ENCODE results near the gene METTL27.
"Not testable (repeated sequence)": the region's sequence is repeated elsewhere in the genome, so short reads cannot be mapped to it uniquely, and the experiment has no call there.

Gene METTL27

DNA sequence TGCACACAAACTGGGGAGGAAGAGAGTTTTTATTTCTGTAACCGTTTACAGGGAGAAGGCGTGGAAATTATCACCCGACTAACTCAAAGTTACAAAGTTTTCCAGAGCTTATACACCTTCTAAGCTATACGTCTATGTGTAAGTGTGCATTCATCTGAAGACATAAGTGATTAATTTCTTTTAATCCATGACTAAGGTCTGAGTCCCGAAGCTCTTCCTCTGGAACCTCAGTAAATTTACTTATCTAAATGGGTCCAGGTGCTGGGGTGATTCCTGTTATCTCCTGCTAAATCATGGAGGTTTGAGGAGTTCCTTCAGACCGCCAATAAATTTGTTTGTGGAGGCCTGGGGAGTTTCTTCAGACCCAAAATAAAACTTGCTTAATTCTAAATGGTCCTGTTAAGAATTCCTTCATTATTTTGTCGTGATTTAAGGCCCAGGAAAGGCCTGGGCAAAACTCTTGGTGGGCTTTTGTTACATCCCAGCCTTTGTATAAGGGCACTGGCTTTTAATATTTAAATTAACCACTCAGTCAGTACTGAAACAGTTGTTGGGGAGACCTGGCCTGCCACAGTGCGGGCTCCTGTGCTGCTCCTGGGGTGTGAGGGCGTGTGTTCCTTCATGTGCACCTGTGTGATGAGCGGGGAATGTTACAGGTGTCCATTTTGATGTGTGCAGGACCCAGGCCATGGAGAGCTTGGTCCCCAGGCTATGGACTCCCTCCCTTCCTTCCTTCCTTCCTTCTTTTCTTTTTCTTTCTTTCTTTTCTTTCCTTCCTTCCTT, 5.8 kb upstream of the METTL27 start:
- H3K4me3 ChIP-seq (ENCODE audit: low read depth, low read length) = no peak overlapping the region
- no peak overlapping the region for H3K9ac ChIP-seq (ENCODE audit: low read length)
- no peaks in the 10 kb centered on the region for H3K27me3 ChIP-seq (ENCODE audit: control insufficient read depth, insufficient read depth, low read length)
- no peaks in the 10 kb centered on the region for H3K36me3 ChIP-seq (ENCODE audit: control insufficient read depth, insufficient read depth, low read length)
- H3K4me1 ChIP-seq (ENCODE audit: control insufficient read depth, insufficient read depth, low read length) = peaks cover 28% of the 10 kb centered on the region; the same call in 1 of the 2 replicates
- no peak overlapping the region for H3K27ac ChIP-seq (ENCODE audit: low read depth, low read length)
- peaks cover 7% of the 10 kb centered on the region; the same call in 1 of the 2 replicates for H3K9me3 ChIP-seq (ENCODE audit: control insufficient read depth, insufficient read depth, low read depth, low read length)

DNA sequence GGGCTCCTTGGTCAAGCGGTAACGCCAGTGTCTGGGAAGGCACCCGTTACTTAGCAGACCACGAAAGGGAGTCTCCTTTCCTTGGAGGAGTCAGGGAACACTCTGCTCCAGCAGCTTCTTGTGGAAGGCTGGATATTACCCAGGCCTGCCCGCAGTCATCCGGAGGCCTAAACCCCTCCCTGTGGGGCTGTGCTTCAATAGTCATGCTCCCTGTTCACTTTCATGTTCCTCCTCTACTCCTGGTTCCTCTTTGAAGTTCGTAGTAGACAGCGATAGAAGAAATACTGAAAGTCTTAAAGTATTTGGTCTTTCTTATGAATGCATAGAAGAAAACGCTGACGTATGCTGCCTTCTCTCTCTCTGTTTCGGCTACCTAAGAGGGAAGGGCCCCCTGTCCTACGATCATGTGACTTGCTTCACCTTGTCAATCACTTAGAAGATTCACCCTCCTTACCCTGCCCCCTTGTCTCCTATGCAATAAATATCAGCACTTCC, 3.4 kb upstream of the METTL27 start:
- not testable (repeated sequence) for H3K4me3 ChIP-seq (ENCODE audit: low read depth, low read length); H3K27ac ChIP-seq (ENCODE audit: low read depth, low read length); H3K27me3 ChIP-seq (ENCODE audit: control insufficient read depth, insufficient read depth, low read length); H3K9ac ChIP-seq (ENCODE audit: low read length); H3K36me3 ChIP-seq (ENCODE audit: control insufficient read depth, insufficient read depth, low read length); H3K9me3 ChIP-seq (ENCODE audit: control insufficient read depth, insufficient read depth, low read depth, low read length)
- H3K4me1 ChIP-seq (ENCODE audit: control insufficient read depth, insufficient read depth, low read length) = peaks cover 11% of the 10 kb centered on the region; the same call in 1 of the 2 replicates

DNA sequence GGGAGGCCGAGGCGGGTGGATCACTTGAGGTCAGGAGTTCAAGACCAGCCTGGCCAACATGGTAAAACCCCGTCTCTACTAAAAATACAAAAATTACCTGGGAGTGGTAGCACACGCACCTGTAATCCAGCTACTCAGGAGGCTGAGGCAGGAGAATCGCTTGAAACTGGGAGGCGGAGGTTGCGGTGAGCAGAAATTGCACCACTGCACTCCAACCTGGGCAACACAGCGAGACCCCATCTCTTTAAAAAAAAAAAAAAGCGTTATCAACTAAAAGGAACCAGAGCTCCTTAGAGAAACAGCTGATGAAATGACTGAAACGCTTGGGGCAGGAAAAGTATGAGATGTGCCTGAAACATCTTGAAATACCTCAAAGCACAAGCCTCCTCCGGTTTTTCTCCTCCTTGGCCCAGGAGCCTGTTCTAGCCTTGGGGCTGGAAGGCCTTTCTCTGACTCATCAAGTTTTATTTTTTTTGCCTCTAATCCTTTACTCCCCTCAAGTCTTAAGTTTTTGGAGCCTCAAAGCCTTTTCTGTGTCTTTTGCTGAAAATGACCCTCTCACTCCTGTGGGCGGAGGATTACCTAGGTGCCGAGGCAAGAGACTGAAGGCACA, 2.6 kb upstream of the METTL27 start:
- H3K9ac ChIP-seq (ENCODE audit: low read length) = no peak overlapping the region
- peaks cover 7% of the 10 kb centered on the region; the same call in 1 of the 2 replicates for H3K9me3 ChIP-seq (ENCODE audit: control insufficient read depth, insufficient read depth, low read depth, low read length)
- H3K4me3 ChIP-seq (ENCODE audit: low read depth, low read length) = no peak overlapping the region
- no peaks in the 10 kb centered on the region for H3K27me3 ChIP-seq (ENCODE audit: control insufficient read depth, insufficient read depth, low read length)
- H3K36me3 ChIP-seq (ENCODE audit: control insufficient read depth, insufficient read depth, low read length) = no peaks in the 10 kb centered on the region
- H3K27ac ChIP-seq (ENCODE audit: low read depth, low read length) = no peak overlapping the region
- peaks cover 10% of the 10 kb centered on the region; the same call in 1 of the 2 replicates for H3K4me1 ChIP-seq (ENCODE audit: control insufficient read depth, insufficient read depth, low read length)

DNA sequence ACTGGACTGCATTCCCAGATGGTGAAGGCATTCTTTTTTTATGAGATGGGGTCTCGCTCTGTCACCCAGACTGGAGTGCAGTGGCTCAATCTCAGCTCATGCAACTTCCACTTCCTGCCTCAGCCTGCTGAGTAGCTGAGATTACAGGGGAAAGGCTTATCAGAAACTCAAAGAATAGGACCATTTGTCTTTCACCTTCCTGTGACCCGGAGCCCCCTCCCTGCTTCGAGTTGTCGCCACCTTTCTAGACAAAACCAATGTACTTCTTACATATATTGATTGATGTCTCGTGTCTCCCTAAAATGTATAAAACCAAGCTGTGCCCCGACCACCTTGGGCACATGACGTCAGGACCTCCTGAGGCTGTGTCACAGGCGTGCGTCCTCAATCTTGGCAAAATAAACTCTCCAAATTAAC, 1.8 kb upstream of the METTL27 start:
- H3K36me3 ChIP-seq (ENCODE audit: control insufficient read depth, insufficient read depth, low read length) = no peaks in the 10 kb centered on the region
- H3K9me3 ChIP-seq (ENCODE audit: control insufficient read depth, insufficient read depth, low read depth, low read length) = peaks cover 7% of the 10 kb centered on the region; the same call in 1 of the 2 replicates
- H3K4me3 ChIP-seq (ENCODE audit: low read depth, low read length) = no peak overlapping the region
- H3K27me3 ChIP-seq (ENCODE audit: control insufficient read depth, insufficient read depth, low read length) = no peaks in the 10 kb centered on the region
- no peak overlapping the region for H3K27ac ChIP-seq (ENCODE audit: low read depth, low read length)
- no peak overlapping the region for H3K9ac ChIP-seq (ENCODE audit: low read length)
- peaks cover 10% of the 10 kb centered on the region; the same call in 1 of the 2 replicates for H3K4me1 ChIP-seq (ENCODE audit: control insufficient read depth, insufficient read depth, low read length)

DNA sequence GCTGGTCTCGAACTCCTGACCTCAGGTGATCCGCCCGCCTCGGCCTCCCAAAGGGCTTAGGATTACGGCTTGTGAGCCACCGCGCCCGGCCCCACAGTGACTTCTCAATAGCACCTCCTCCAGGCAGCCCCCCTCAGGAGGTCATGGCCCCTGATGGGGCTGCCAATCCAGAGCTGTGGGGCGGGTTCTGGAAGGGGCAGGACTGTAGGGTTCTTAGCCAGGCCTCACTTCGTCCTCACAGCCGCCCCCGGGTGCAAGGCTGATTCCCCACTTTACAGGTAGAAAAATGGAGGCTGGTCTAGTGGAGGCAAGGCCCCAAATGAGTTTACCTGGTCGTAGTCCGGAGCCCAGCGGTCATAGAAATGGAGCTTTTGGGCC, 638 bp downstream of the METTL27 start:
- Histone ChIP-seq H3K9me3 (ENCODE audit: control insufficient read depth, insufficient read depth, low read depth, low read length) (no peaks in the 10 kb centered on the region), H3K36me3 (ENCODE audit: control insufficient read depth, insufficient read depth, low read length) (no peaks in the 10 kb centered on the region), H3K9ac (ENCODE audit: low read length) (peak overlapping the region; percentile 69), H3K27me3 (ENCODE audit: control insufficient read depth, insufficient read depth, low read length) (no peaks in the 10 kb centered on the region), H3K4me3 (ENCODE audit: low read depth, low read length) (peak overlapping the region; percentile 79), H3K27ac (ENCODE audit: low read depth, low read length) (no peak overlapping the region; the same call in 1 of the 2 replicates), H3K4me1 (ENCODE audit: control insufficient read depth, insufficient read depth, low read length) (peaks cover 10% of the 10 kb centered on the region; the same call in 1 of the 2 replicates)

DNA sequence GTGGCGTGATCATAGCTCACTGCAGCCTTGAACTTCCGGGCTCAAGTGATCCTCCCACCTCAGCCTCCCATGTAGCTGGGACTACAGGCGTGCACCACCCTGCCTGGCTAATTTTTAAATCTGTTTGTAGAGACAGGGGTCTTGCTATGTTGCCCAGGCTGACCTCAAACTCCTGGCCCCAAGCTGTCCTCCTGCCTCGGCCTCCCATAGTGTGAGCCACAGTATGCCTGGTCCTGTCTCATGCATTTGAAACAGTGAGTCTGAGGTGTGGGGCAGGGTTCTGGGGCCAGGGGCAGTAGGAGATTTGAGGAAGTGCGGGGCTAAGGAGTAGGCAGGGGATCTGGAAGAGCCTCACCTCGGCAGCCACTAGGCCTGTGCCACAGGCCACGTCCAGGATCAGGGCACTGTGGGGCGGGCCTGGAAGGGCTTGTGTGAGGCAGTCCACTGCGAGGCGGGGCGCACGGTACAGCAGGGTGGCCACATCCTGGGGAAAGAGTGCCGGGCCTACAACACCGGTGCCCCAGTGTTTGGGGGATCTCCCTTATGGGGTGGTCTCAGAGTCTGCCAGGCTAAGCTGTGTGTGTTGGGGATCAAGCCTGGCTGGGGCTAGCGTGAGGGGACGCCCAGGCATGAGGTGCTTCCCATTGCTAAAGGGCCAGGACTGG, 1.5 kb downstream of the METTL27 start:
- Histone ChIP-seq H3K27me3 (ENCODE audit: control insufficient read depth, insufficient read depth, low read length) (no peaks in the 10 kb centered on the region), H3K9ac (ENCODE audit: low read length) (no peak overlapping the region), H3K27ac (ENCODE audit: low read depth, low read length) (no peak overlapping the region), H3K36me3 (ENCODE audit: control insufficient read depth, insufficient read depth, low read length) (no peaks in the 10 kb centered on the region), H3K4me3 (ENCODE audit: low read depth, low read length) (peak overlapping the region; percentile 79; the same call in 1 of the 2 replicates), H3K9me3 (ENCODE audit: control insufficient read depth, insufficient read depth, low read depth, low read length) (no peaks in the 10 kb centered on the region), H3K4me1 (ENCODE audit: control insufficient read depth, insufficient read depth, low read length) (peaks cover 8% of the 10 kb centered on the region; the same call in 1 of the 2 replicates)

DNA sequence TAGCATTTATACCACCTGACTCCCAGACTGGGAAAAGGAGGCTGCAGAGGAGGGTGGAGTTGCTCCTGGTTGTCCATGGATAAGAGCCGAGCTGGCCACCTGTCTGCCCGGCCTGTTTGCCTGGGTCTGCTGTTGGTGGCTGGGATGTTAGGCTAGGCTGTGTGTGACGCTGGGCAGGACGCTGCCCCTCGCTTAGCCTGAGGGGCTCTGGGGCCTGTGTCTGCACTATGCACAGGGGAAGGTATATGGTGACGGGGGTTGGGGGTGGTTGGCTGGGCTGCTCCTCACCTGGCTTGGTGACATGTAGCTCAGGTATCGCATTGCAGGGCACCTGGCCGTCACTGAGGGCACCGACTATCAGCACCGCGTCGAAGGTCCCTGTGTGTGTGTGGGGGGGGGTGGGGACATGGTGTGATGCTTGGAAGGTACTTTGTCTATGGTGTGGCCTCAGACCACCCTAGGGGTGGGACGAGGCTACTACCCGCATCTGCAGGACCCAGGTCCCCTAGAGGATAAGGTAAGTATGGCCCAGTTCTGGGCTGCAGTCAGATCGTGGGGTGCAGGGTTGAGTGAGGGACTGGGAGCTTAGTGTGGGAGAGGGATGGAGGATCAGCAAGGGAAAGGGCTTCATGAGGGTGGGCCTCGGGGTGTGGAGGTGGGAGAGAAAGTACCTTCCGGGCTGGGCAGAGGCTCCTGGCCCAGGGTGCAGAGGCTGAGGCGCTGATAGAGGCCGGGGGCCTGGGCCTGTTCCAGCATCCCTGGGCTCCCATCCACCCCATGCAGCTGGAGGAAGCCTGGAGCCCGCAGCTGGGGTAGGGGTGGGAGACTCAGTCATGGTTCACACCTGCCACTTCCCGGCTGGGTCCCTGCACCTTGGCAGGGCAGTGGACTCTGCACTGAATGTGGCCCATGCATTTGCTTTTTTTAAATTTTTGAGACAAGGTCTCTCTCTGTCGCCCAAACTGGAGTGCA, 2.3 kb downstream of the METTL27 start:
- H3K4me3 ChIP-seq (ENCODE audit: low read depth, low read length) = no peak overlapping the region
- H3K9ac ChIP-seq (ENCODE audit: low read length) = no peak overlapping the region
- no peak overlapping the region for H3K27ac ChIP-seq (ENCODE audit: low read depth, low read length)
- no peaks in the 10 kb centered on the region for H3K27me3 ChIP-seq (ENCODE audit: control insufficient read depth, insufficient read depth, low read length)
- H3K36me3 ChIP-seq (ENCODE audit: control insufficient read depth, insufficient read depth, low read length) = no peaks in the 10 kb centered on the region
- H3K9me3 ChIP-seq (ENCODE audit: control insufficient read depth, insufficient read depth, low read depth, low read length) = no peaks in the 10 kb centered on the region
- H3K4me1 ChIP-seq (ENCODE audit: control insufficient read depth, insufficient read depth, low read length) = peaks cover 5% of the 10 kb centered on the region; the same call in 1 of the 2 replicates

DNA sequence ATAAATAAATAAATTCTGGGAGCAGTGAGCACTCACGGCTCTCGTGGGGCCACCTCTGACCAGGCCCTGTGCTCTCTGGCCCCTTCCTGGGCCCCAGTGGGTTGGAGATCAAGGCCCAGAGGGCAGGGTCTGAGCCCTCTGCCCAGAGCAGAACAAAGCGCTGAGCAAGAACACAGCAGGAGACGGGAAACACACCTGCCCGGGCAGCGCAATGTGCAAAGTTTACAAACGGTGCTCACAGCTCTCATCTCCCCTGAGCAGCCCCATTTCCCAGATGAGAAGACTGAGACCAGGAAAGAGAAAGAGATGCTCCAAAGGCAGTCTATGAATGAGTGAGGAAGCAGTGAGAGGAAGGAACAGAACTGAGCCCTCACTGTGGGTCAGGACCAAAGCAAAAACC, 3.0 kb downstream of the METTL27 start:
- H3K9me3 ChIP-seq (ENCODE audit: control insufficient read depth, insufficient read depth, low read depth, low read length) = peaks cover 6% of the 10 kb centered on the region
- H3K4me1 ChIP-seq (ENCODE audit: control insufficient read depth, insufficient read depth, low read length) = peaks cover 5% of the 10 kb centered on the region; the same call in 1 of the 2 replicates
- H3K4me3 ChIP-seq (ENCODE audit: low read depth, low read length) = no peak overlapping the region
- no peak overlapping the region for H3K27ac ChIP-seq (ENCODE audit: low read depth, low read length)
- no peaks in the 10 kb centered on the region for H3K27me3 ChIP-seq (ENCODE audit: control insufficient read depth, insufficient read depth, low read length)
- no peak overlapping the region for H3K9ac ChIP-seq (ENCODE audit: low read length)
- H3K36me3 ChIP-seq (ENCODE audit: control insufficient read depth, insufficient read depth, low read length) = no peaks in the 10 kb centered on the region

DNA sequence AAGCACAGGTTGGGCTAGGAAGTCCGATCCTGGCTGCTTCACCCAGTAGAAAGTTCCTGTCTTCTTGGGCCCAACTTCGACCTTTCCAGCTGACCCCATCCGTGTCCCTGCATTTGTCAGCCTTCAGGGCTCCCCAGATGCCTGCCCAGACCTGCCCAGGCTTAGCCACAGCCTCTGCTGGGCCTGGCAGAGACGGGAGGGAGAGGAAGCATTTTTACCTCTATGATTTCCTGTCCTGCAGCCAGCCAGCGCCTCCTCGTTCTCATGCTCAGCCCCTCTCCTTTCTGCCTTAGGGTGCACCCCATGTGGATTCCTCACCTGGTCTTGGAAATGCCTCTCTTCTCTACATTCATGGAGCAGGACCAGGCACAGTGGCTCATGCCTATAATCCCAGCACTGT, 3.7 kb downstream of the METTL27 start:
- no peaks in the 10 kb centered on the region for H3K36me3 ChIP-seq (ENCODE audit: control insufficient read depth, insufficient read depth, low read length)
- peaks cover 3% of the 10 kb centered on the region for H3K4me1 ChIP-seq (ENCODE audit: control insufficient read depth, insufficient read depth, low read length)
- no peak overlapping the region for H3K9ac ChIP-seq (ENCODE audit: low read length)
- no peak overlapping the region for H3K4me3 ChIP-seq (ENCODE audit: low read depth, low read length)
- no peaks in the 10 kb centered on the region for H3K27me3 ChIP-seq (ENCODE audit: control insufficient read depth, insufficient read depth, low read length)
- peaks cover 7% of the 10 kb centered on the region for H3K9me3 ChIP-seq (ENCODE audit: control insufficient read depth, insufficient read depth, low read depth, low read length)
- no peak overlapping the region for H3K27ac ChIP-seq (ENCODE audit: low read depth, low read length)

DNA sequence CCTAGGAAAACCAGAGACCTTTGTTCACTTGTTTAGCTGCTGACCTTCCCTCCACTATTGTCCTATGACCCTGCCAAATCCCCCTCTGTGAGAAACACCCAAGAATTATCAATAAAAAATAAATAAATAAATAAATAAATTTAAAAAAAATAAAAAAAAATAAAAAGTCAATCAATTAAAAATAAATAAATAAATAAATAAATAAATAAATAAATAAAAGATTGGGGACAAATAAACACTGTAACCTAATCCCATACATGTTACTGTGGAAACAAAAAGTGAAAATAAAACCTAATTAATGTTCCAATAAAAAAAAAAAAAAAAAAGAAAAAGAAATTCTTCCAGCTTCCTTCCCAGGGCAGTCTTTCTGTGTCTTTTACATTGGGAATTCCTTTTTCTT, 5.1 kb downstream of the METTL27 start:
- H3K9me3 ChIP-seq (ENCODE audit: control insufficient read depth, insufficient read depth, low read depth, low read length); H3K9ac ChIP-seq (ENCODE audit: low read length); H3K4me3 ChIP-seq (ENCODE audit: low read depth, low read length); H3K36me3 ChIP-seq (ENCODE audit: control insufficient read depth, insufficient read depth, low read length); H3K27ac ChIP-seq (ENCODE audit: low read depth, low read length); H3K27me3 ChIP-seq (ENCODE audit: control insufficient read depth, insufficient read depth, low read length): not testable (repeated sequence)
- H3K4me1 ChIP-seq (ENCODE audit: control insufficient read depth, insufficient read depth, low read length) = peaks cover 14% of the 10 kb centered on the region
